ENCODE measurements around the gene ZNF622.

GRCh38 chr5:16461026-16461425 lies 4.6 kb downstream of the ZNF622 start:
- no peak for TF ChIP-seq FOS (IDR thresholded peaks at IDR 0.05; ENCODE audit: borderline replicate concordance, insufficient read depth, low read length)
- no peak for TF ChIP-seq POLR2AphosphoS5 (IDR thresholded peaks at IDR 0.05; ENCODE audit: insufficient read depth, low read depth, low read length)
